ENCODE measurements around the gene ACAP2.

- TF ChIP-seq CTCF (IDR thresholded peaks at IDR 0.05 in 4 of 5, conservative IDR thresholded peaks at IDR 0.05 in 1 of 5) (no peak), POLR2A (IDR thresholded peaks at IDR 0.05) (no peak)
Observed at GRCh38 chr3:195453236-195453635, 10.4 kb upstream of the ACAP2 start.
